GM20431 (cell line): ENCODE data around the gene NAT9.

Experiments
- in situ Hi-C: fragments of 300-500 bp; cut with MseI, MboI; formaldehyde crosslinking; loops from one replicate; pipeline ENCODE4 v1.15.0; 2020; ENCODE audit warnings: low sequenced_read_pairs; ENCODE audit not compliant: unreplicated experiment

NAT9 gene

DNA sequence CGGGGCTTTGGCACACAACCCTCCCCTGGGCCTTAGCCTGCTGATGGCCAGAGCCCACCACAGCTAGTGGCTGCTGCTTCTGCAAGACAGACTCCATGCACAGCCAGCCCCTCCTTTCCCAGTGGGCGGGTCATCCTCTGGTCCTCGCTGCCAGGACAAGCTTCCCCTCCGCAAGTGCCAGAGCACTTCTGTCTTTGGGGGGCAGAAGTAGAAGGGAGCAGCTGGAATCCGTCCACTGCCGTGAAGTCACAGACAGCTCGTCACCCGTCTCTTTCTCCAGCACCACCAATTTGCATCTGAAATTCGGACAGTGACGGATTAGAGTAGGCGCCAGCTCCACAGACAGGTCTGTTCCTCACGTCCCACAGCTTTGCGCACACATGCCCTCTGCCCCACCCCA lies 31.3 kb upstream of the NAT9 start:
- in situ Hi-C loops, result no loop called here

- in situ Hi-C loops, result no loop called here
These were observed 30.2 kb upstream of the NAT9 start for GRCh38 chr17:74806334-74806733.

GRCh38 chr17:74805591-74805991 lies 29.4 kb upstream of the NAT9 start:
- in situ Hi-C loops, result no loop called here

GRCh38 chr17:74804683-74805082 lies 28.5 kb upstream of the NAT9 start:
- in situ Hi-C loops, result no loop called here

DNA sequence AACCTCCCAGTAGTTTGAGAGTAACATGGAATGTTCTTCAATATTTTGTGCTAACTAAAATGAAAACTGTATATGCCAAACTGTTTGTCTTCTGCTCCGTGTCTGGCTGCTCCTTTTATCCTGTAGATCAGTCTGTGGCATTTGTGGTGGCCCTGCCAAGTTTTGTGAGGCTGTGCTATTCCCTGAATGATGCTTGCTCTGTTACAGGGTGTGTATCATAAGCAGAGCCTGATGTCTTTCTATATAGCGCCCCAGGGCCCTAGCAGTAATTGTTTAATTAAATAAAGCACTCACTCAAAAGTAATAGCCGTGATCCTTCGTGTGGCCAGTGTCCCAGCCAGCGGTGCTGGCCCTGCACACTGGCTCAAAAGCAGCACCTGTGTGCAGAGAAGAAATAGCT lies 27.8 kb upstream of the NAT9 start:
- in situ Hi-C loops, result no loop called here

DNA sequence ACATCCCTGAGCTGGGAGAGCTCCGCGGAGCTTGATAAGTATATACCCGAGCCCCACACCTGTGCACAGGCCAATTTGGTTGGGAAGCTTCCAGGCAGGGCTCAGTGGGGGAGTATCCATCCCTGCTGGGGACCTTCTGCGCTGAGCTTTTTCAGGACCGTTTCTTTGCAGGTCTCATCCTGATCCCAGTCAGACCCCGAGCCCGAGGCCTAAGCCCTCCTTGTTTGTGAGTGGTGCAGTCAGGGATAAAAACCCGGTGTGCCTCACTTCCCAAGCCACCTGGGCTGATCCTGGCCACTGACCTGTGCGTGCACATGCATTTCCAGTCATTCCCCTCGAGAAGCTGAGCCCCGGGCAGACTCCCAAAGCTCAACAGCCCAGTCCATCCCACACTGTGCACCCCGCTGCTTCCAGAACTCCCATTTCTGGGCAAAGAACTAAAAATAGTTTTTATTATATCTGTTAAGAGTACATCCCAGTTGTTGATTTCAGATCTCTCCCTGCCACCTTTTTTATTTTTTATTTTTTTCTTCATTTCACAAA lies 27.3 kb upstream of the NAT9 start:
- in situ Hi-C loops, result no loop called here

DNA sequence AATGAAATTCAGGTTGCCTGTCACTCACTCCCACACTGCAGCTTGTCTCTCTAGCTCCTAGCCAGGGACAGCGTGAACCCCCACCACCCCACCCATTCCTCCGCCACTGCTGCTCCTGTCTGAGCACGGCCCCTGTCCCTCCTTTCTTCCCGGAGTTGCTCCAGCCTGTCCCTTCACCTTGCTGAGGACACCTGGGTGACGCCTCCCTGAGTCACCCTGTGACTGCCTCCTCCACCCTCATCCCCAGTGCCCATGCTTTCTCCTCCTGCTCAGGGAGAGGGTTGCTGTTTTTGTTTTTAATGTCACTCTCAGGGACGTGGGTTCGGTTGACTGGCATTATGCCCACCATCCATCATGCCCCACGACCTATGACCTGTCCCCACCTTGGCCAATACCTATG lies 25.8 kb upstream of the NAT9 start:
- in situ Hi-C loops, result no loop called here

DNA sequence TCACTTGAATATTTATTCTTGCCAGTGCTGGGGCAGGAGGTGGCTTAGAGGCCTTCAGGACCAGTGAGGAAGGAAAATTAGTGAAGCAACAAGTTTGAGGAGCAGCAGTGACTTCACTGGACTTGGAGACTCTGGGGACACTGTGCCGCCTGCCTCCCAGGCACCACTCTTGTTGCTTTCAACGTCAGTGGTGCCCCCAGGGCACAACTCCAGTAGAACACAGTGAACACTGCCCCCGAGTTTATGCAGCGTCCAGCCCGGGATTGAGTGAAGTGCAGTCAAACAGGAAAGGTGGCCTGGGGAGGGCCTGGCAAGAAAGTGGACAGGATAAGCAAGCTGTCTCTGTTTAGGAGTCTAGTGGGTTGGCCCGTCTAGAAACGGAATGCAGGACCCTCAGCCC lies 24.4 kb upstream of the NAT9 start:
- in situ Hi-C loops, result no loop called here

GRCh38 chr17:74799097-74799496 lies 23.0 kb upstream of the NAT9 start:
- in situ Hi-C loops, result loop anchor here (10.0 kb wide), 1 partner anchor 66 kb away; no protein-coding TSS in a partner anchor

DNA sequence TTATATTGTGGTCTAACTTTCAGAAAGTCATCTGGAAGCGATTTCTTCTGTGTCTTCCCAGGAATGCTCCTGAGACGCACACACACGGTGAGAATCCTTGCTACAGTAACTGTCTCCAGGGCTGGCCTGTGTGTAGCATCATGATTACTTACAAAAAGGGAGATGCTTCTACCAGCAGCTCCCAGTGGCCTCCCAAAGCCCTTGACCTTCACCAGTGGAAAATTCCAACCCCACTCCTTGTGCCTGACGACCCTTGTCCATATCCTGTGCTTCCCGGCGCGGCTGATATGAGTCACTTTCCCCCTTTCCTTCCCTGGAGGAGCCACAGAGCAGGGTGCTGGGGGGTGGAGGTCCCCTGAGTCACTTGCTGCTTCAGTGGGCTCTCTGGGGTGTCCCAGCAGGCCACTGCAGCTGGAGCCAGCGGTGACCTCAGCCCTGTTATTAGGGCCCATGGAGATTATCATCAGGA lies 22.1 kb upstream of the NAT9 start:
- in situ Hi-C loops, result loop anchor here (10.0 kb wide), 1 partner anchor 67 kb away; no protein-coding TSS in a partner anchor

DNA sequence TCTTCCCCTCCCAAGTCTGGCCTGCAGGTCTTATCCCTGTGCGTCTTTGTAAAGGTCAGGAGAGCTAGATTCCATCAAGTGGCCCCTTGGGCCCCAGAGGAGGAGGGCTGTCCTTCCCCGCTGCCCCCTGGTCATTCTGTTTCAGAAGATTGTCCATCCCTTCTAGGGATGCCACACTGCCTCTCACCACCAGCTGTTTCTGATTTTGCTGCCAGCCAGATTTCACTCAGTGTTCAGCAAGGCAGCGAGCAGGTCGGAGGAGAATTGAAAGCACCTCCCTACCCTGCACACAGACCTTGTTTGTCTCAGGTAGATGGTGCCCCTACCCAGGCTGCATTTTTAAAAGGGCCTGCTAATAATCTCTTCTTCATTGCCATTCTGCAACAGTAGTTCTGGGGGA lies 21.7 kb upstream of the NAT9 start:
- in situ Hi-C loops, result loop anchor here (10.0 kb wide), 1 partner anchor 67 kb away; no protein-coding TSS in a partner anchor

DNA sequence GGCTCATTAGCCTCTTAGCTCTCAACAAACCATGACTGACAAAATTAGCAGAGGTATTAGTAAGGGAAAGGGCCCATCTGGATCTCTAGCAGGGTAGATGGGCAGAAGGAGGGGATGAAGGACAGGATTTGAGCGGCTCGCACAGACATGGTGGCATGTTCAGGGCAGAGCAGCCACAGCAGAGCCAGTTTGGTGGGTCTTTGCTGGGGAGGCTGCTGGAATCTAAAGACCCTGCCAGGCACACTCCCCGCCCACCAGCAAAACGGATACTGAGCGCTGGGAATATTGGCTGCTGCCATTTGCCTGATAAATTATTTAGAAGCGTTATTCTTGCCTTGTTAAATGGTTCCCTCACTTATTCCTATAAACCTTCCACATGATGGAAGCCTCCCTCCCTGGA lies 20.7 kb upstream of the NAT9 start:
- in situ Hi-C loops, result loop anchor here (10.0 kb wide), 1 partner anchor 68 kb away; no protein-coding TSS in a partner anchor

DNA sequence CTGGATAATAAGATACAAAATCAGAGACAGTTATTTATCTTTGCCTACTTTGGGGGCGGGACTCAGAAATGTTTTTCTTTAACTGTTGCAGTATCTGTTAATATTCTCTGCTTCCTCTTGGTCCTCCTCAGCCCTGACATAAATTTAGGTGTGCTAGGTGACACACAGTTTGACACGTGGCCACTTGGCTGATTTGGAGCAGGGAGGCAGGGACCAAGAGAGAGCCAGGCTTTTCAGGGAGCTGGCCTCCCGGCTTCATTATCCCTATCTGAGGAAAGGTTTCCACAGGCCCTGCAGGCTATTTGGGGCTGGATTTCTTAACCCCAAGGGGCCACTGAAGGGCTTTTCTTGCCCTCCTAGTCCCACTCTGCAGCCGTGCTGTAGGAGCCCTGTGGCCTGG lies 20.1 kb upstream of the NAT9 start:
- in situ Hi-C loops, result loop anchor here (10.0 kb wide), 1 partner anchor 69 kb away; no protein-coding TSS in a partner anchor

DNA sequence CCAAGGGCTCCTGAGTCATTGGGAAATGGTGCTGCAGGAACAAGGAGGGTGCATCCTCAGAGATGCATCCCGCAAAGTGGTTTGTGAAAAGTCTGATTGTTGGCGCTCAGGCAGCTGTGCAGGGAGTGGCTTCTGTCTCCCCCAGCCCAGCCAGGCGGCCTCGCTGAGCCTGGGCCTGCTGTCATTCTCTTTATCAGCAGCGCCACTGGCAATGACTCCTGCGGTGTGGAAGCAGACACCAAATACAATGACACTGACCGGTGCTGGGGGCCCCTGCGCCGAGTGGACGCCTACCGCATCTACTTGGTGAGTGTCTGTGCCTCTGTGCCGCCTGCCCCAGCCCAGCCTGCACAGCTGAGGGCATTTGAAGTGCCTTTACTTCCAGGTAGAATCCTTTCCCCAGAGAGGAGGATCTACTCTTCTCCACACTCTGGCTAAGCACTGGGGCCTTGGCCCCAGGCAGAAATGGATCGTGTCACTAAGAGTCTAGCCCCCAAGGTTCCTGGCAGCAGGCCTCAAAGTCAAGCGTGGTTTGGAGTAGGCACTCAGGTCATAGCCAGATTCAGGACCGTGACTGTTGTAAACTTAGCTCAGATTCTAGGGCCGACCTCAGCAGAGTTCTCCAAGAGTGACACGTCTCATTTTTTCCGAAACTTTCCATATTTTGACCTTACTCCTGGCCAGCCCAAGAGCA lies 19.3 kb upstream of the NAT9 start:
- in situ Hi-C loops, result loop anchor here (10.0 kb wide), 1 partner anchor 69 kb away; no protein-coding TSS in a partner anchor

DNA sequence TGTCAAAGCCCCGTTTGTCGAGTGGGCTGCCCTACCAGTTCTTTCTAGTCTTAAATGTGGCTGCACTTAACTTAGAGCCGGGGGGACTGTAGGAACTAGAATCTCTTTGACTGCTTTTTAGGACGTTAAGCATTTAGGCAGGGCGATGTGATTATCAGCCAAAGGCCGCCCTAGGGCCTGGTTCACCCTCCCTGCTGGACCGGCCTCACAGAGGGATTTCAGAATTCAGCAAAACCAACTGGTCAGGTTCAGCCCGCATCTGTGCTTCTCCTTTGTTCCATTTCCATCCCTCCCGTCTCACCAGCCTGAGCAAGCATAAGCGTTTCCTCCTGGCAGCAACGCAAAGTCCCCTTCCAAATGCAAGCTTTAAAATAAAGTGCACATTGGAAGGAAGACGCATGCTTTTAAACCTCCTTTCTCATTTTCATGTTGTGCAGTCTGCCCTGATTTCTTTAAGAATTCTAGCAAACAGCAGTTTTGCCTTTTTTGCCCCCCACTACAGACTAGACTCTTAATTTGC lies 16.5 kb upstream of the NAT9 start:
- in situ Hi-C loops, result loop anchor here (10.0 kb wide), 1 partner anchor 72 kb away; no protein-coding TSS in a partner anchor

DNA sequence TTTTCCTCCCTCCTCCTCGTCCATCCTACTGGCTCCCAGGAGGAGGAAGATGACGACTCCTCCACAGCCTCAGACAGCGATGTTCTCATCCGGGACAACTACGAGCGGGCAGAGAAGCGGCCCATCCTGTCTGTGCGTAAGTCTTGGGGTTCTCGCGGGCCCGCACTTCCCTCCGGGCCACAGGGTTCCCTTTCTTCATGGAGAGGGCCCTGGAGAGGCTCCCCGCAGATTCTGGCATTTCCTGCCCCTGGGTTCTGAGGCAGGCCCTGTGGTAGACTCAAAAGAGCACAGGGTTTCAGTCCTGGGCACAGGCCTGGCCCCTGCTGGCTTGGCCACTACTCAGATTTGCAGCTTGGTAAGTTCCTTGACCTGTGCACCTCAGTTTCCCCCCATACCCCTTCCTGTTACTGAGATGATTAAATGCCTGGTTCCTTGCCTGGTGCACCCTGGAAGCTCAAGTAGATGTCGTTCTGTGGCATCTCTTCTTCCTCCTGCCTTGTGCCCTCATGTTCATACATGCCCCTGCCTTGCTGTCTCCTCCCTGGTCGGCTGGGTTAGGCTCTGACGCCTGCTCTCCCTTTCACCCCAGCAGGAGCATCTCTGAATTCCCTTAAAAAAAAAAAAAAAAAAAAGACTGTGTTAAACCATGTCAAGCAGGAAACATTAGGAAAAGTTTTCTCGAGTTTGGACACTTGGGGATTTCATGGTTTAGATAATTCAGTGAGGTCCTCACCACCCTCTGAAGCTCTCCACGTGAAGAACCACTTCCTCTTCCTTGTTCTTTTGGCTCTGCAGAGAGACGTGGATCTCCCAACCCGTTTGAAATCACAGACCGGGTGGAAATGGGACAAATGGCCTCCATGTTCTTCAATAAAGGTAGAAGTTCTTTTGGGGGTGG lies 14.3 kb upstream of the NAT9 start:
- in situ Hi-C loops, result loop anchor here (10.0 kb wide), 1 partner anchor 74 kb away; no protein-coding TSS in a partner anchor

GRCh38 chr17:74786431-74787055 lies 10.4 kb upstream of the NAT9 start:
- in situ Hi-C loops, result no loop called here

DNA sequence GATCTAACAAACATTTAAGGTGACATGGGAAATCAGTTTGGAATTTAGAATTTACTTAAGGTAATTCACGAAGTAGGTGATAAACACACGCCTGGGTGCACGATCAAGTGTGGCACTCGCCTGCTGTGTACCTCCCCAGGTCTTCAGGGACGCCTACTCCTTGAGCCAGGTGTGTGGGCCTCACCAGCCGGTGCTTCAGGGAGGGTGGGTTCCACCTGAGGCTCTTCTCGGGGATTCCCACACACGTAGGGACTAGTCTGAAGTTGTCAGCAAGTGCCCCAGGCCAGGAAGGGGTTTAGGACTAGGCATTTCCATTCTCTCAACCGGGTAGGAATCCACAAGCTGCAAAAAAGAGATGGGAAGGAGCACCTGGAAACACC lies 9.8 kb upstream of the NAT9 start:
- in situ Hi-C loops, result no loop called here

- in situ Hi-C loops, result no loop called here
These were observed 9.2 kb upstream of the NAT9 start for GRCh38 chr17:74785096-74785980.
